GM11168 (cell line): Measurements from ENCODE around the gene CPNE6.

Source experiments
- in situ Hi-C: fragments of 300-500 bp; cut with MboI; formaldehyde crosslinking; loops from one replicate; pipeline ENCODE4 v1.12.0; 2022; ENCODE audit warnings: low sequenced_read_pairs; ENCODE audit not compliant: unreplicated experiment

CPNE6 gene

DNA sequence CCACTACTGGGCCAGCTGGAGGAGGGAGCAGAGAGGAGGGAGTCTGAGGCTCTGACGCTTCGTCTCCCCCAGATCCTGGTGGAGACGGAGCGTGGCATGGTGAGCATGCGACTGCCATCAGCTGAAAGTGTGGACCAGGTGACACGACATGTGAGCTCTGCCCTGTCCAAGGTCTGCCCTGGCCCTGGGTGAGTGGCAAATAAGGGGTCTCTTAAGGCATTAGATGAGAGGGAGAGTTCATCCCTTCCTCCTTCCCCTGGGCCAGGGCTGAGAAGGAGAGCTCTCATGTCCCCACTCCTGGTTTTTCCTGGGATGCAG lies 17.1 kb upstream of the CPNE6 start:
- in situ Hi-C loops, result no loop called here

- in situ Hi-C loops, result loop anchor here (5.0 kb wide), 1 partner anchor 38 kb away; the partner anchor contains the start of gene PCK2
Measured at GRCh38 chr14:24054646-24055045, 16.7 kb upstream of the CPNE6 start.

- in situ Hi-C loops, result loop anchor here (5.0 kb wide), 1 partner anchor 36 kb away; the partner anchor contains the start of gene PCK2
Measured at GRCh38 chr14:24055971-24056799, 15.2 kb upstream of the CPNE6 start.

GRCh38 chr14:24056800-24057184 lies 14.6 kb upstream of the CPNE6 start:
- in situ Hi-C loops, result loop anchor here (5.0 kb wide), 1 partner anchor 36 kb away; the partner anchor contains the start of gene PCK2

- in situ Hi-C loops, result loop anchor here (5.0 kb wide), 1 partner anchor 35 kb away; the partner anchor contains the start of gene PCK2
Measured at GRCh38 chr14:24057271-24057670, 14.1 kb upstream of the CPNE6 start.

DNA sequence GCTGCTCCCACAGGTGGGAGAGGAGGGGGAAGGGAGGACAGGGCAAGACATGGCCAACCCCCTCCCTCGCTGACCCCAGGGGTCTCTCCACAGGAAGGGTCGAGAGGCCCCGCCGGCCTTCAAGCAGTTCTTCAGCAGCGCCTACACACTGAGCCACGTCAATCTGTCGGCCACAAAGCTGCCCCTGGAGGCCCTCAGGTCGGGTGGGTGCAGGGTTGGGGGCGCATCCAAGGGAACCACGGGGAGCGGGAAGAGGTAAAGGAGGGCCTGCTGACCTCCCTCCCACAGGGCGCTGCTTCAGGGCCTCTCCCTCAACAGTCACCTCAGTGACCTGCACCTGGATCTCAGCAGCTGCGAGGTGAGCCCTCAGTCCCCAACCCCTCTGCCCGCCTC lies 13.5 kb upstream of the CPNE6 start:
- in situ Hi-C loops, result loop anchor here (5.0 kb wide), 1 partner anchor 34 kb away; the partner anchor contains the start of gene PCK2

DNA sequence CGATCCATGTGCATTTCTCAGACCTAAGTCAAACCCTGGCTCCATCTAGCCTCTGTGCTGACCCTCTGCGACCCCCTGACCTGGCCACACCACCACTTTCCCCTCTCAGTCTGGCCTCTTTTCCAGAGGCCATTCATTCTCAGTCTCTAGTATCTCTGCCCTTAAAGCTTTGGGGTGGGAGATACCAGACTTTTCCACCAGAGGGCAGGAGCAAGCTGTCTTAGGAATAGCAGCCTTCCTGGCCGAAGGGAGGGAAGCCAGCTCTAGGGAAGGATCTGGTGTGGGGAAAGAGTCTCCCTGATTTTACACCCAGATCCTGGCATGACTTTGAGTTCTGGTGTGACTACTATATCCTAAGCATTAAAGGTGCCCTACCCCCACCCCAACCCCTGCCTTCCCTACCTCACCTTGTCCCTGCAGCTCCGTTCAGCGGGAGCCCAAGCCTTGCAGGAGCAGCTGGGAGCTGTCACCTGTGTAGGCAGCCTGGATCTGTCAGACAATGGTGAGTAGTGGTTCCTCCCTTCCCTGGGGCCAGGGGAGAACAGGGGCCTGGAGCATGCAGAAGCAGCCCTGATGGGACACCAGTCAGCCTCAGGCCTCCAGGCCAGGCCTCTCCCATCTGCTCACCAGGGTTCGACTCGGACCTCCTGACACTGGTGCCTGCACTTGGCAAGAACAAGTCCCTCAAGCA lies 13.0 kb upstream of the CPNE6 start:
- in situ Hi-C loops, result loop anchor here (5.0 kb wide), 1 partner anchor 34 kb away; the partner anchor contains the start of gene PCK2

DNA sequence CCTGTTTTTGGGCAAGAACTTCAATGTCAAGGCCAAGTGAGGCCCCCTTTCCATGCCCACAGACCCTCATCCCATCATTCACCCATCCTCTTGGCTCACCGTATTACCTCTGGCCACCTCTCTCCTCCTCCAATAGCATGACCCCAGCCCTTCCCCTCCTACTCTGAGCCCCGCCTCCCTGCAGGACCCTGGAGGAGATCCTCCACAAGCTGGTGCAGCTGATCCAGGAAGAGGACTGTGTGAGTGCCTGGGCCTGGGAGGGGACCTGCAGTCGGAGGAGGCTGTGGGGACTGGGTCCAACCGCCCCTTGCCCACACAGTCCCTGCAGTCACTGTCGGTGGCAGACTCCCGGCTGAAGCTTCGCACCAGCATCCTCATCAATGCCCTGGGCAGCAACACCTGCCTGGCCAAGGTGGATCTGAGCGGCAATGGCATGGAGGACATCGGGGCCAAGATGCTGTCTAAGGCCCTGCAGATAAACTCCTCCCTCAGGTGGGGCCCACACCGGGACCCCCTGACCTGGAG lies 12.3 kb upstream of the CPNE6 start:
- in situ Hi-C loops, result loop anchor here (5.0 kb wide), 1 partner anchor 33 kb away; the partner anchor contains the start of gene PCK2

DNA sequence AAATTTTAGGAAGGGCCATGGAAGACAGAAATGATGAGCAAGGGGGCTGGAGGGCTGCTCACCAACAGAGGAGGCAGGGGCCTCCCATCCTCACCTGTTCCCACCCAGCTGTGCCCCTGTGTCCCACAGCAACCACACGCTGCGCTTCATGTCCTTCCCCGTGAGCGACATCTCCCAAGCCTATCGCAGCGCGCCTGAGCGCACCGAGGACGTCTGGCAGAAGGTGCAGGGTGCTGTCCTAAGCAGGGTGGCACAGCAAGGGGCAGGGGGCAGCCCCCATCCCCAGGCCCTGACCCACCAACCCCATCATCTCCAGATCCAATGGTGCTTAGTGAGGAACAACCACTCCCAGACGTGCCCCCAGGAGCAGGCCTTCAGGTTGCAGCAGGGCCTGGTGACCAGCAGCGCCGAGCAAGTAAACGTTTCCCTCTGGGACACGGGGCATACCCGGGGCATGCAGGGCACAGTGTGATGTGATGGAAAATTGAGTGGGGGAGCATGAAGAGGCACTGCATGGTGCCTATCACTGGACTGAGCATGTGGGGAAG lies 11.4 kb upstream of the CPNE6 start:
- in situ Hi-C loops, result loop anchor here (5.0 kb wide), 1 partner anchor 32 kb away; the partner anchor contains the start of gene PCK2

DNA sequence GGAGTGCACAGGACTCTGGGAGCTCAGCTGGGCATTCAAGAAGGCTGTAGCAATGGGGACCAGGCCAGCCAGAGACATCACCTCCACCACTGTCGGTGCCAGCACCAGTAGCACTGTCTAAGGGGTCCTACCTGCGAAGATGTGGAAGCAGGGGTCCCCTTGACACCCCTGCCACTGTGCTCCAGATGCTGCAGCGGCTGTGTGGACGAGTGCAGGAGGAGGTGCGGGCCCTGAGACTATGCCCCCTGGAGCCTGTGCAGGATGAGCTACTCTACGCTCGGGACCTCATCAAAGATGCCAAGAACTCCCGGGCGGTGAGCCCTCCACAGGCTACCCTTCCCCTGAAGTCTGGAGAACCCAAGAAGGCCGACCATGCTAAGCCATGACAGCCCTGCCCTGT lies 10.9 kb upstream of the CPNE6 start:
- in situ Hi-C loops, result no loop called here

DNA sequence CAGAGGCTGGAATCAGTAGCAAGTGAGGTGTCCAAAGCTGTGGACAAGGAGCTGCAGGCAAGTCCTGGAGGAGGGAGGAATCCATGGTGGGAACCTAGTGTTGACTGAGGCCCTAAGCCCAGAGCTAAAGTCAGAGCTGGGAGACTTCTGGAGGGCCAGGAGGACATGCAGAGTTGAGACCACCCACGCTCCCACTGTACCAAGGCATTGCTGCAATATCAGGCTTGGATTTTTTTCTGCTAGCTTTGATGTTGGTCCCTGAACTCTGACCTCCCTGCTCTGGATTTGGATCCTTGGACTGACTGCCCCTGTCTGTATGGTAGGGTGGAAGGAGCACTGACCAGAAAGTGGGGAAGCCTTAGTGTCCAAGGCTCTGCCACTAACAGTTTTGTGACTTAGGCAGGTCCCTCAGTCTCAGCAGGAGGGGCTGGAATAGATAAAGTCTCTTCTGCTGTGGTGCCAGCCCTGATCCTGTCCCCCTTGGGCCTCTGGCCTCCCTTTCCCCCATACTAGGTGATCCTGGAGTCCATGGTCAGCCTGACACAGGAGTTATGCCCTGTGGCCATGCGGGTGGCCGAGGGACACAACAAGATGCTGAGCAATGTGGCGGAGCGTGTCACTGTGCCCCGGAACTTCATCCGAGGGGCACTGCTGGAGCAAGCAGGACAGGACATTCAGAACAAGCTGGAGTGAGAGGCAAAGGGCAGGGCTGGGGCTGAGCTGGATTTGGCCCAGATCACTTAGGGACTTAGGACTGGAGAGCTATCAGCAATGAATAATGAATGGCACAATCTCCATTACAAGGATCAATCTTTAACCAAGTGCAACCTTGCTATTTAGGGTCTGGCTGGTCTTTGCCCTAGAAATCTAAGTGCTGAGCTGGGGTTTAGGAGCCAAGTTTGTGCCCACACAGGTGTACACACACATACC lies 10.1 kb upstream of the CPNE6 start:
- in situ Hi-C loops, result no loop called here

DNA sequence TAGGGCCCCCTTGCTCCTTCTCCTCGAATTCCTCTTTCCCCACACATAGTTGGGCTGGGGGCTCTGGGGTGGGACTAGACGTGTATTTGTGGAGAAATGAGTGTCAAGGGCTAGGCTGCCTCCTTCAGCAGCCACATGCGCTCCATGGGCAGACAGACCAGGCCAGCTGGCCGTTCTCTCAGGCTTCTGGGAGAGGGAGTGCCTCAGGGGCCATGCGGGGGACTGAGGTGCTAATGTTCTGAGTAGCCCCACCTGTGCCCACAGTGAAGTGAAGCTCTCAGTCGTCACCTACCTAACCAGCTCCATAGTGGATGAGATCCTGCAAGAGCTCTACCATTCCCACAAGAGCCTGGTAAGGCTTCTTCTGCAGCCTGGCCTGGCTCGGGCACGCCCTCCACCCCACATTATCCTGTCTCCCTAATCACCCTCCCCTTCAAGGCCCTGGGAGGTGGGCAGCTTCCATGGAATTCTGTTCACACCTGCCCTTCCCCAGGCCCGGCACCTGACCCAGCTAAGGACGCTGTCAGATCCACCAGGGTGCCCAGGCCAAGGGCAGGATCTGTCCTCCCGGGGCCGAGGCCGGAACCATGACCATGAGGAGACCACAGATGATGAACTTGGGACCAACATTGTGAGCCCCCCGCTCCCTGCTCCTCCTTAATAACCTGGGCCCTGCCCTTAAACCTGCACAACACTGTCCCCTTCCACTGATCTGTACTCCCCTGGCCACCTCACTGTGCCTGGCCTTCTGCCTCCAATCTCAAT lies 9.0 kb upstream of the CPNE6 start:
- in situ Hi-C loops, result no loop called here

DNA sequence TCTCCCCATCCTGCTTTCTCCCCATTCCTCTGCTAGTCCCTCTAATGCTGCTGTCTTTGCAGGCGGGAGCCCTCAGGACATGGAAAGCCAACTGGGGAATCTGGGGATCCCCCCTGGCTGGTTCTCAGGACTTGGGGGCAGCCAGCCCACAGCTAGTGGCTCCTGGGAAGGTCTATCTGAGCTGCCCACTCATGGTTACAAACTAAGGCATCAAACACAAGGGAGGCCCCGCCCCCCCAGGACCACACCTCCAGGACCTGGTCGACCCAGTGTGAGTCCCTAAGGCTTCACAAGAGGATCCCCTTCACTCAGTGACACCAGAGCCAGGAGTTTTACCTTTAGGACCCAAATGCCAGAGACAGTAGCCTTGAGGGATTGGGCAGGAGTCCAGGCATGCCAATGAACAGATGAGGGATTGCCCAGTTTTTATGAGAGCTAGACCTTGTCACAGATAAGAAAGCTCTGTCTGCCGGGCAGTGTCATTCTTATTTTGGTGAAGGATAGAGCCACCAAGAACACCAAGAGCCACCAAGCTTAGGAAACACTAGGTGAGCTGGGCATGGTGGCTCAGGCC lies 8.0 kb upstream of the CPNE6 start:
- in situ Hi-C loops, result no loop called here

GRCh38 chr14:24064091-24064795 lies 7.1 kb upstream of the CPNE6 start:
- in situ Hi-C loops, result no loop called here

GRCh38 chr14:24064856-24065255 lies 6.5 kb upstream of the CPNE6 start:
- in situ Hi-C loops, result no loop called here

GRCh38 chr14:24065408-24065807 lies 6.0 kb upstream of the CPNE6 start:
- in situ Hi-C loops, result no loop called here

DNA sequence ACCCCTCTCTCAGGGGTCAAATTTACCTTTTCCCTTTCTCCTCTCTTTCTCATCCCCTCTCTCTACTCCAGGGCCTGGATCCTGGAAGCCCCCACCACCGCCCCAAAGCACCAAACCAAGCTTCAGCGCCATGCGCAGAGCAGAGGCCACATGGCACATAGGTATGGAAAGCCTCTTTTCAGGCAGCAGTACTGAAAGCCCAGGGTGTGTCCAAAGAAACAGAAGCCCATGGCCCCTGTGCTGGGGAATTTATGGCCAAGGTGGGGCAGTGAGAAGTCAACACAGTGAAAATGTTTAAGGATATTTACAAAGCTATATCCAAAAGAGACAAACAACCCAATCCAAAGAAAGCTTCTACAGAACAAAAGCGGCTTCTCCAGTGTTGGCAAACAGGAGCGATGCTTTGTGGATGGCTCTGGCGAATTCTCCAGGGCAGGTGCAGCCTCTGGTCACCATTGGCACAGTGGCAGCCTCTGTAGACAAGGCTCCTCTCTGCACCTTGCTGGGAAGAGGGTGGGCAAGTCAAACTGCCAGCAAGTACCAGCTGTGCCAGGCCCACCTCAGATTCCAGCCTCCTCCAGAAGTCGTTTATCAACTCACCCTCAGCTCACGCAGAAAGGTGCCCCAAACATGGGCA lies 4.7 kb upstream of the CPNE6 start:
- in situ Hi-C loops, result no loop called here
